Neural crest cell (in vitro differentiated cells): ENCODE results near the gene SCAND1. TPM values are rescaled to one million over a fixed set of nuclear protein-coding genes. Genes with fewer than 3 reads are reported as not detected.

Source experiments
- DNase-seq: peaks from one replicate; pipeline ENCODE4 v3.0.0; 2021; ENCODE audit warnings: low read depth, mixed read lengths, low spot score
- H3K27ac Mint-ChIP-seq: one replicate; pipeline ENCODE4 v1.8.0; 2021; ENCODE audit warnings: mild to moderate bottlenecking, mixed read lengths; ENCODE audit not compliant: unreplicated experiment
- H3K27me3 Mint-ChIP-seq: 2 replicates; pipeline ENCODE4 v1.8.0; 2021; ENCODE audit warnings: low read depth, mild to moderate bottlenecking, mixed read lengths
- H3K36me3 Mint-ChIP-seq: 2 replicates; pipeline ENCODE4 v1.8.0; 2021; ENCODE audit warnings: low read depth, mild to moderate bottlenecking, mixed read lengths
- H3K4me1 Mint-ChIP-seq: 2 replicates; pipeline ENCODE4 v1.8.0; 2021; ENCODE audit warnings: mixed read lengths
- H3K4me3 Mint-ChIP-seq: one replicate; pipeline ENCODE4 v1.8.0; 2021; ENCODE audit warnings: mild to moderate bottlenecking, mixed read lengths
- H3K9me3 Mint-ChIP-seq: 2 replicates; pipeline ENCODE4 v1.8.0; 2021; ENCODE audit warnings: mixed read lengths
- total RNA-seq: library from RNA; stranded (reverse); gene quantifications from 2 replicates; pipeline ENCODE4 v1.2.1, GENCODE V29; 2021
- TF ChIP-seq, protein P1 (sequence below): fragments of 200-600 bp; sonication (generic); conservative IDR thresholded peaks from 2 replicates; pipeline ENCODE4 v1.5.0; 2021; ENCODE audit warnings: antibody characterized with exemption, mild to moderate bottlenecking

The SCAND1 gene
- total RNA-seq, 1 donor from 2014 or later = 82.1 TPM

DNA sequence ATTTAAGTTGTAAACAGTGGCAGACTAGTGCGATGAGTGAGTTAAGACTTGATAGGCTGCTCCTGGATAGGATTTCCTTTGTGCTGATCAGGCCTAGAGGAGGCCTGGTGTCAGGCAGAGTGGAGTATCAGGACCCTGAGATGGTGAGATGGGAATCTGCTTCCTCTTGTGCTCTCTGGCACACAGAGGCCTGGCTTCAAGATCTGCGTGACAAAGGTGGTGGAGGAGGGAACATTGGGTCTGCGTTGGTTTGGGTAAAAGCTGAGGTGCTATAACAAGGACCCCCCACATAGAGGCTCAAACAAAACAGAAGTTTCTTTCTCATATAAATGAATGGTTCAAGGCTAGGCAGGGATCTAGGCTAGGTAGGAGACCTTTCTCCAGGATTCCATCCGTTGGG, 20.3 kb downstream of the SCAND1 start:
- Mint-ChIP-seq H3K27me3 (no peaks in the 10 kb centered on the region), H3K27ac (no peak overlapping the region), H3K4me1 (no peaks in the 10 kb centered on the region), H3K4me3 (no peak overlapping the region), H3K36me3 (peaks cover 14% of the 10 kb centered on the region), H3K9me3 (no peaks in the 10 kb centered on the region)
- TF ChIP-seq, protein P1, sequence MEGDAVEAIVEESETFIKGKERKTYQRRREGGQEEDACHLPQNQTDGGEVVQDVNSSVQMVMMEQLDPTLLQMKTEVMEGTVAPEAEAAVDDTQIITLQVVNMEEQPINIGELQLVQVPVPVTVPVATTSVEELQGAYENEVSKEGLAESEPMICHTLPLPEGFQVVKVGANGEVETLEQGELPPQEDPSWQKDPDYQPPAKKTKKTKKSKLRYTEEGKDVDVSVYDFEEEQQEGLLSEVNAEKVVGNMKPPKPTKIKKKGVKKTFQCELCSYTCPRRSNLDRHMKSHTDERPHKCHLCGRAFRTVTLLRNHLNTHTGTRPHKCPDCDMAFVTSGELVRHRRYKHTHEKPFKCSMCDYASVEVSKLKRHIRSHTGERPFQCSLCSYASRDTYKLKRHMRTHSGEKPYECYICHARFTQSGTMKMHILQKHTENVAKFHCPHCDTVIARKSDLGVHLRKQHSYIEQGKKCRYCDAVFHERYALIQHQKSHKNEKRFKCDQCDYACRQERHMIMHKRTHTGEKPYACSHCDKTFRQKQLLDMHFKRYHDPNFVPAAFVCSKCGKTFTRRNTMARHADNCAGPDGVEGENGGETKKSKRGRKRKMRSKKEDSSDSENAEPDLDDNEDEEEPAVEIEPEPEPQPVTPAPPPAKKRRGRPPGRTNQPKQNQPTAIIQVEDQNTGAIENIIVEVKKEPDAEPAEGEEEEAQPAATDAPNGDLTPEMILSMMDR = no peak
- DNase-seq = no peak

GRCh38 chr20:35929301-35929700, 25.0 kb downstream of the SCAND1 start:
- Mint-ChIP-seq H3K4me3 (no peak overlapping the region), H3K9me3 (no peaks in the 10 kb centered on the region), H3K27me3 (no peaks in the 10 kb centered on the region), H3K27ac (no peak overlapping the region), H3K36me3 (peaks cover 12% of the 10 kb centered on the region), H3K4me1 (no peaks in the 10 kb centered on the region)
- TF ChIP-seq, protein P1 = no peak
- no peak for DNase-seq

DNA sequence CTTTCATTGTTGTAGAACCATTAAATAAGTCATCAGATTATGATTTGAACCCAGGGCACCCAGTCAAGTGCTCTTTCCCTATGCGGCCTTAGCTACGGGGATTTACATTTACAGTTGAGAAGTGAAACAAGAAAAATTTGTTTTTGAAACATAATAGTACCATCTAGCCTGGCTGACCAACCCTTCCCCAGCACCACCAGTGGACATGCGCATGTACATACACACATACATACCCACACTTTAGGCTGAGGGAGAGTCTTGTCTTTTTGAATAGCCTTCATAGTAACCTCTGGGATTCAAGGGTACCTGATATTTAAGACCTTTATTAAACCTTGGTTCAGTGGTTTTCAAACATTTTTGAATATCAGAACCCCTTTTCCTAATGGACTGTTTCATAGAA, 33.8 kb downstream of the SCAND1 start:
- H3K27me3 Mint-ChIP-seq = no peaks in the 10 kb centered on the region
- H3K9me3 Mint-ChIP-seq = no peaks in the 10 kb centered on the region
- H3K27ac Mint-ChIP-seq = no peak overlapping the region
- peaks cover 6% of the 10 kb centered on the region for H3K36me3 Mint-ChIP-seq
- no peaks in the 10 kb centered on the region for H3K4me1 Mint-ChIP-seq
- DNase-seq = no peak
- no peak overlapping the region for H3K4me3 Mint-ChIP-seq
- TF ChIP-seq, protein P1 = no peak

GRCh38 chr20:35918021-35918420, 36.3 kb downstream of the SCAND1 start:
- no peaks in the 10 kb centered on the region for H3K4me1 Mint-ChIP-seq
- no peaks in the 10 kb centered on the region for H3K27me3 Mint-ChIP-seq
- H3K9me3 Mint-ChIP-seq = no peaks in the 10 kb centered on the region
- H3K36me3 Mint-ChIP-seq = peaks cover 8% of the 10 kb centered on the region
- H3K27ac Mint-ChIP-seq = no peak overlapping the region
- H3K4me3 Mint-ChIP-seq = no peak overlapping the region
- no peak for DNase-seq
- TF ChIP-seq, protein P1 = no peak

GRCh38 chr20:35917077-35917476, 37.2 kb downstream of the SCAND1 start:
- Mint-ChIP-seq H3K27ac (no peak overlapping the region), H3K9me3 (no peaks in the 10 kb centered on the region), H3K4me3 (no peak overlapping the region), H3K4me1 (no peaks in the 10 kb centered on the region), H3K36me3 (peaks cover 10% of the 10 kb centered on the region), H3K27me3 (no peaks in the 10 kb centered on the region)
- DNase-seq = no peak
- TF ChIP-seq, protein P1 = no peak

- TF ChIP-seq, protein P1 = no peak
- no peak for DNase-seq
- Mint-ChIP-seq H3K4me1 (no peaks in the 10 kb centered on the region), H3K27ac (no peak overlapping the region), H3K27me3 (no peaks in the 10 kb centered on the region), H3K4me3 (no peak overlapping the region), H3K36me3 (peaks cover 8% of the 10 kb centered on the region), H3K9me3 (no peaks in the 10 kb centered on the region)
Measured at GRCh38 chr20:35912881-35913280, 41.4 kb downstream of the SCAND1 start.
